ENCODE results near the gene KIF6.
"Not testable (repeated sequence)": the region's sequence is repeated elsewhere in the genome, so short reads cannot be mapped to it uniquely, and the experiment has no call there.

KIF6 gene

DNA sequence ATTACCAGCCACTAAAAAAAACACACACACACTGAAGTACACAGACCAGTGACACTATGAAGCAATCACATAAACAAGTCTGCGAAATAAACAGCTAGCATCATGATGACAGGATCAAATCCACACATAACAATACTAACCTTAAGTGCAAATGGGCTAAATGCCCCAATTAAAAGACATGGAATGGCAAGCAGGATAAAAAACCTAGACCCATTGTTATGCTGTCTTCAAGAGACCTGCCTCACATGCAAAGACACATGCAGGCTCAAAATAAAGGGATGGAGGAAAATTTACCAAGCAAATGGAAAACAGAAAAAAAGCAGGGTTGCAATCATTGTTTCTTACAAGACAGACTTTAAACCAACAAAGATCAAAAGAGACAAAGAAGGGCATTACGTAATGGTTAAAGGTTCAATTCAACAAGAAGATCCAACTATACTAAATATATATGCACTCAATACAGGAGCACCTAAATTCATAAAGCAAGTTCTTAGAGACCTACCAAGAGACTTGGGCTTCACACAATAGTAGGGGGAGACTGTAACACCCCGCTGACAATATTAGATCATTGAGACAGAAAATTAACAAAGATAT is 222.7 kb downstream of the KIF6 start:
- DNase-seq (ENCODE audit: low read depth in 2 of 2) = not testable (repeated sequence)

DNA sequence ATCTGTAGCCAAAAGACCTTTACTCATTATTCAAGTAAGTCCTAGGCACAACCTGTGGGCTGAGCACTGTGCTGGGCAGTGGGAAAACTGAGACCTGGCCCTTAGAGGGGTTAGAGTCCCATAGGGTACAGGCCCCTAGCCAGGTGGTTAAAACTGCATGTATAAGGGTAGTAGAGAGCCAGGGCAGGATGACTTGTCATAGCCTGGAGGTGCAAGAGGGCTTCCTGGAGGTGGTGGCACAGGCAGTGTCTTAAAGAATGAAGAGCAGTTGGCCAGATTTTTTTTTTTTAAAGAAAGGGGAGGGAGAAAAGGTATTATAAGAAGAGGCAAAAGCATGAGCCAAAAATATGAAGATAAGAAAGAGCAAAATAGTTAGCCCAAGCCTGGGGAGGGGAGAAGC is 226.2 kb downstream of the KIF6 start:
- DNase-seq (ENCODE audit: low read depth in 2 of 2) = no peak

DNA sequence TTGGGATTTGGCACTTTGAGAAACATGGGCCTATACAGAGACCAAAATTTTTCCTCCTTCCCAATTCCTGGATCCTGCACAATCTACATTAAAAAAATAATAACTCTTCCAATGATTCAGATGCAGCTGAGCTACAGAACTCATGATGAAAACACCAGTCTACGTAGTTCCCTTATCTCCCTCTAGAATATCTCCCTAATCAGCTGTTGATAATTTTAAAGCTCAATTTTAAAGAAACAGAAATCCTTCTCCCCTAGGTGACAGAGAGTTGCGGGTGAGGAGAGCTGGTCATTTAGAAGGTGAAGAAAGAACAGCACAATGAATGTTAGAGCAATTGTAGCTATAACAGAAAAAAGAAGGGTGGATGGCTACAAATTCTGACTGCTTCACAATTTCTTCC is 227.1 kb downstream of the KIF6 start:
- DNase-seq (ENCODE audit: low read depth in 2 of 2) = no peak

DNA sequence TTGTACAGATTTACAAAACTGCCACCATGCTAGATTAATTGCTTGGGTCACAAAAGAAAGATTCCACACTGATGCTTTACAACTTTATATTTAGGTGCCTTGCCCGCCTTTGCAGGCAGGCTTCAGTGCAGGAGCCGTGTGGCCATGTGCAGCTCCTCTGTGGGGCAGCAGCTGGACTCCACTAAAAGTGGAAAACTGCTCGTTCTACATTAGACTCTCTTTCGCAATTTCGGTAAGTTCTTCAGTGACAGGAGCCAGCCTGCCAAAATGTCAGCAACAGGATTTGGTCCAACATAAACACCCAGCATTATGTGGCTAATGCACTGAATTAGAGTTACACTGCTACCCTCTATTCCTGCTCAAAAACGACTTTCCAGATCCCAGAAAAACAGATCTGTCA is 228.3 kb downstream of the KIF6 start:
- DNase-seq (ENCODE audit: low read depth in 2 of 2) = no peak

DNA sequence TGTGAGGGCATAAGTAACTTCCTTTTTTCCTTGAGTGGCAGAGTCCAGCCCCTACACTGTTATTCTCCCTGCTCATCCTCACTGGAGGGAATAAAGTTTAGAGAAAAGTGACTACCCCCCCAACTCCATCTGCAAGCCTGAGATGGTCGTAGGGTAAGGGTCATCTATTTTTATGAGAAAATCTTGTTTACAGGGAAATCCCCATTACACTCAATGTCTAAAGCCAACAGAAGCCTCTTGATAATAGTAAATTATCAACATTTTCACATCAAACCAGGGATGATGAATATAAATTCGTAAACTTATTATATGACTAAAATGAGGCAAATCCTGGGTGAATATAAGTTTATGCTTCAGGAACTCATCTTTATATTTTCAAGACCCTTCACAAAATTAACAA is 228.8 kb downstream of the KIF6 start:
- no peak for DNase-seq (ENCODE audit: low read depth in 2 of 2)

DNA sequence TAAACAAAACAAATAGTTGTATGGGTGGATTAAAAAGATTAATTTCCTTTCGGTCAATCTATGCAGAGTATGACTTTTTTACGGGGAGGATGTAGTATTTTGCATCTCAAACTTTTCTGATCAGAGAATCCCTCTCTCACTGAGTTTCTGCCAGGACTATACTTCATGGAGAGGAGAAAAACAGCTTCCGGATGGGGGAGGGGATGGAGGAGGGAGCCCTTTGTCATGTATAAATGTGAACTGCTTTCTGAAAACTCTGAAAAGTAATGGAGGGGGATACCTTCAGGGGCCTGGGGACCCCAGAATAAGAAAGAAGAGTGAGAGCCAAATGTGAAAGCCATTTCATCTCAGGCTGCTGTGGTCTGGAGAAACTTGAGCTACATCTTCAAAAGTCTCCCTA is 229.6 kb downstream of the KIF6 start:
- no peak for DNase-seq (ENCODE audit: low read depth in 2 of 2)

DNA sequence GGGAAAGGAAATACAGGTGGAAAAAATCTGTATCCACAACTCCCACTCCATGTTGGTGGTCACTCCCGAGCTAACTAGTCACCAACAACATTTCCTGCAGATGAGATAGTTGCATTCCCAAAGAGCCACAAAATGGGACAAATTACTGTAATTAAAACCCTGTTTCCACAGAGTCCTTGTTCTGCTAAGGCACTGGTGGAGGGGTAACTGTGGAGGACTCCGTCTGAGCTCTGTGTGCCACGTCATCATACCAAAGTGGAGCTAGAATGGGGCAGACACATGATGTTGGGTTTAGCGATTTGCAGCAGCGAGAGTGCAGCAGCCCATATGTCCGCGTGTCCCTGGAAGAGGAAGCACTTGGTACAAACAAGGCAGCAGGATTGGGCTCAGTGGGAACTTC is 230.2 kb downstream of the KIF6 start:
- no peak for DNase-seq (ENCODE audit: low read depth in 2 of 2)

DNA sequence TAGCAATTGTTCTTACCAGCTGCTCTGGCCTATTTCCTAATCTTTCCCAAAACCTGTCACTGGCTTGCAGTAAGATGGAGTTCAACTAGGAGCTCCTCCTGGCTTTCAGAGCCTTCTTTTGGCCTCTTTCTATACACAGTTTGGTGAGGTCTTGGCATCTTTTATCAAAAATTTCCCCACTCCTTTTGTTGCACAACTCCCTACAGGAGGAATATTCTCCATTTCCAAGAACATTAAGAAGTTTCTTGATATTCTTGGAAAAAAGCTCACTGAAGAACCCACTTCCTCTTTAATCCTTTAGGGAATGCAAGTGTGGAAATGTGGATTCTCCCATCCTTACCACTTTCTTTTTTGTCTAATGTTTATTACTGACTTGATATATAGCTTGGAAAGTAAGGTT is 231.4 kb downstream of the KIF6 start:
- no peak for DNase-seq (ENCODE audit: low read depth in 2 of 2)

DNA sequence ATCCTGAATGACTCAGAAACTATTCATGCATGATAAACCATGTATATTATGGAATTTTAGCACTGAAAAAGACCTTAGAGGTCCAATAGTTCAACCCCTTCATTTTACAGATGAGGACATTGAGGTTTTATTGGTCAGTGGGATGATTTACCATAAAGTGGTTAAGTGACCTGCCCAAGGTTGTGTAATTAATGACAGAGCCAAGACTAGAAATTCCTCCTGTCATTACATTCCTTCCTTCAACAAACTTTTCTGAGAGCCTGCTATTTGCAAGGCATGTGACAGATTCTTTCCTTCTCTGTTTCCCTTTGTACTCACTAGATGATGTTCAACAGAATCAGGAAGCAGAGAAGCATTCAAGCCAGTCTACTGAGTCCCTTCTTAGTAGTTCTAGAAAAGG is 232.0 kb downstream of the KIF6 start:
- DNase-seq (ENCODE audit: low read depth in 2 of 2) = no peak

DNA sequence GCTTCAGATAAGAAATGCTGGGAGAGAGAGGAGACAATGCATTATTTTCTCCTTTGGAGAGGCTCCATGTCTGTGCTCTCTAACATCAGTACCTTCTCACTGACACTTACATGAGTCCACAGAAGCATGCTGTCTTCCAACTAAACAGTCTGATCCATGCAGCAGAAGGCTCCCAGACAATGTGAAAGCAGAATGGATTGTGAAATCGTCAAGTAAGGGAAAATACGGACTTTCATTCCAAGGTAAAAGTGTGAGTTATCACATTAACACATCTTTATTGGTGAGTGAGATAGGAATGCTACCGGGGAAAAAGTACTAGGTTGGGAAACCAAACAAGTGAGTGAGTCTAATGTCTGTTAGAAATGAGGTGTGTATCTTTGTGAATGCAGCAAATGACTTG is 235.1 kb downstream of the KIF6 start:
- DNase-seq (ENCODE audit: low read depth in 2 of 2) = no peak

DNA sequence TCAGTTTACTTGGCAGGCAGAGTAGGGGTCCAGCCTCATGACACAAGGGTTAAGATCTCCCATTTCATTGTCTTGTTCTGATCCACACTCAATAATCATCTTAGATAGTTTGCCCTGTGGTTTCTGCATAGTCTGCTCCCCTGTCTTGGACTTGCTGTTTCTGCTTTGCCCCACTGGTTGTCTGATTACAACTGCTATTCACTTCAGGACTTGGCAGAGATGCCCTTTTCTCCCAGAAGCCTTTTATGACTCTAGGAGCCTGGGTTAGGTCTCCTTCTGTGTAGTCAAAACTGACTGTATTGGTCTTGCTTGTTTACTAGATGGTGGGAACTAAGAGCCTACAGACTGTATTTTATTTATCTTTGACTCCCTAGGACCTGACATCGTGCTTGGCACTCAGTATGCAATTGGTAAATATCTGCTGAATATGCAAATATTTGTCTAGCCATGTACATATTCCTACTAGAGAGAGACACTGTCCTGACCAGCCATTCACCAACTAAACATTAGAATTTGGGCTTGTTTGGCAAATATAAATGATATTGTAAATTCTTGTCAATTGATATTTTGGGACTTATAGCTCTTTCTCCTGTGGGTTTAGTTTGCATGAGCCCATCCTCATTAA is 236.8 kb downstream of the KIF6 start:
- DNase-seq (ENCODE audit: low read depth in 2 of 2) = no peak

DNA sequence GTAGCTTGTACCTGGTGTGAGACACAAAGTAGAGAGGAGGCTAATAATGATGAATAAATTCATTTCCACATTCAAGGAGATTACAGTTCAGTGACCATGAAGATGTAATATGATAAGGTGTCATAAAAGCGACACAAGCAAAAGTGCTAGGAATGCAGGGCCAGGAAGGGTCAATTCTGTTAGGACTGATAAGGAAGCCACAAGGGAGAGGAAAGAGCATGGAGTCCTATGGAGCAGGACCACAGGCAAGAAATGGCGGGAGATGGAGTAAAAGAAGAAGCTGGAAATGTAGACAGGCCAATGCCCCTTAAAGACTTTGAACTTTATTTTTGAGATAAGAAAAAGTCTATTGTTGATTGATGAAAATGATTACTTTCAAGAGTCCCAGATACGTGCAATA is 240.9 kb downstream of the KIF6 start:
- DNase-seq (ENCODE audit: low read depth in 2 of 2) = no peak

DNA sequence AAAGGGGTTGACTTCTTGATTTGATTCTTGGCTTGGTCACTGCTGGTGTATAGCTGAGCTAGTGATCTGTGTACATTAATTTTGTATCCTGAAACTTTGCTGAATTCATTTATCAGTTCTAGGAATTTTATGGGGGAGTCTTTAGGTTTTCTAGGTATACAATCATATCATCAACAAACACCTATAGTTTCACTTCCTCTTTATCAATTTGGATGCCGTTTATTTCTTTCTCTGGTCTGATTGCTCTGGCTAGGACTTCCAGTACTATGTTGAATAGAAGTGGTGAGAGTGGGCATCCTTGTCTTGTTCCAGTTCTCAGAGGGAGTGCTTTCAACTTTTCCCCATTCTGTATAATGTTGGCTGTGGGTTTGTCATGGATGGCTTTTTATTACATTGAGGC is 245.4 kb downstream of the KIF6 start:
- DNase-seq (ENCODE audit: low read depth in 2 of 2) = not testable (repeated sequence)

DNA sequence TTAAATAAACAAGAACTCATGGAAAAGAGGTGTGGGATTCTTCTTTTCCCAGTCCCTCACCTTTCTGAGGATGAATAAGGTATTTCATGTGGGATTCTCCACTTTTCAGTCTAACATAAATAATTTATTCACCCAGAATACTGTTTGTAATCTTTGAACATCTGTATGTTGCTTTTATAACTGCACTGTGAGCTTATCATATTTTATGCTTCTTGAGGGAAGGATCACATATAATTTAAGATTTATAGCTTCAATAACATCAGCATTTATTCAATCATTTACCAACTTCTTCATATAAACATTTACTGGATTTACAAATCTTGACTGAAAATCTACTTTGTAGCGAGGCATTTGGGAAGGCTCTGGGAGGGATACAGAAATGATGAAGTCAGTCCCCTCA is 248.5 kb downstream of the KIF6 start:
- no peak for DNase-seq (ENCODE audit: low read depth in 2 of 2)

DNA sequence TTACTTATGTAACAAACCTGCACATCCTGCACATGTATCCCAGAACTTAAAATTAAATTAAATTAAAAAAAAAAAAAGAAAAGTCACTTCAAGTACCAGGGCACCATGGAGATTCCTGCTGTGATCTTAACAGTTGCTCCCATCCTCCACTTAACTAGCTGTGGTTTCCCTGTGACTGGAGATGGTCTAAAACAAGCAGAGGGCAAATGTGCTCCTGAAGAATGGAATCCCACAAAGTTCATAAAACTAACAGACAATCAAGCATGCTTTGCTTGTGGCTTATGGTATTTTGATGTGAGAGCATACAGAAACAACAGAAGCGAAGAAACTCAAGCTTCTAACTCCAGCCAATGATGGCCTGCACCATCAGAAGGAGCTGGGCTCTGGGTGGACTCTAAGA is 249.1 kb downstream of the KIF6 start:
- no peak for DNase-seq (ENCODE audit: low read depth in 2 of 2)

DNA sequence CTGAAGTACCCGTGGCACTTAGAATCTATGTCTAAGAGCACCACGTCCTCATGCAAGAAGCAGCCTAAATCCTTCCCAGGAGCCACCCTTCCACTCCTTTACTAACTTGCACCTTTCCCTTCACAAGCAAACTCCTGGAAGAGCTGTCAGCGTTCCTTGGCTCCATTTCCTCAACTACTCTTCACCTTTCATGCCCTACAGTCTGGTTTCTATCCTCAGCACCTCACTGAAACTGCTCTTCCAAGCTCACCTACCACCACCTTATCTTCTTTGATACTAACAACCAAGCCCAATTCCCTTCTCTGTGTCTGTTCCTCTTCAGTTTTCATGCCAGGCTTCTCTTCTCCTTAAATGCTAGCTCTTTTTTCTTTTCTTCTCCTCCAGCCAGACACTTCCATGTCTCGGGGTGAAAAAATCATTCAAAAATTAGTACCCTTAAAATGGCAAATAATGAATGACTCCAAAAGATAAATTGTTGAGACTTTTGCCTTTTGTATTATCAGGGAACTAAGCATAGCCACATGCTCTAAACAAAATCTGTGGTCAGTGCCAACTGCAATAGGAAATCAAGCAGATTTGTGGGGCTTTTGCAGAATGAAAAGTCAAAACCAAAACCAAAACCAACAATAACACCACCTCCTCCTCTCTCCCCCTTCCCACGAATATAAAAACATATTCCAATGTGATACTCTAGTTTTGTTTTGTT is 253.1 kb downstream of the KIF6 start:
- DNase-seq (ENCODE audit: low read depth in 2 of 2) = no peak

DNA sequence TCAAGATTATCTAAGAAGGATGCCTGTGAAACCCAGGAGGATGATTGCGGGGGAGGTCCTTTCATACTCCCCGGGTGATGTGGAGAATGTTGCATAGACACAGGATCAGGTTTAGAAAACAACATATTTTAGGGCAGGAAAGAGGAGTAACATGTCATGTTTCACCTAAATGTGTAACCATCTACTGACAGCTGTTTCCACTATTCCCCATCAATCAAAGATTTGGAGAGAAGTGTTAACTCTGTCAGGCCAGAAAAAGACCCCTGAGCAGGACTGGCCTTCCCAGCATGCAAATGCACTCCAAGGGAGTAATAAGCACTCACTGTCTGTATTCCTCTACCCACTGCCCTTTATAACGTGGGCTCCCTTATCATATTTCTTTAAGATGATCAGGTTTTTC is 254.7 kb downstream of the KIF6 start:
- no peak for DNase-seq (ENCODE audit: low read depth in 2 of 2)

DNA sequence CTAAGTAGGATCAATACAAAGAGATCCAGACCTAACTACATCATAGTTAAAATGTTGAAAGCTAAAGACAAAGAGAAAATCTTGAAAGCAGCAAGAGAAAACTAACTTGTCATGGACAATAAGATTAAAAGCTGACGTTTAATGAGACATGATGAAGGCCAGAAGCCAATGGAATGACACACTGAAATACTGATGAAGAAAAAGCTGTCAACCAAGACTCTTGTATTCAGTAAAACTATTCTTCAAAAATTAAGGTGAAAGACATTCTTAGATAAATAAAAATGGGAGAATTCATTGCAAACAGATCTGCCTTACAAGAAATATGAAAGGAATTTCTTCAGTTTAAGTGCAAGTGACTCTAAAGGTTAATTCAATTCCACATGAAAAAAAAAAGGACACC is 256.8 kb downstream of the KIF6 start:
- DNase-seq (ENCODE audit: low read depth in 2 of 2) = no peak

DNA sequence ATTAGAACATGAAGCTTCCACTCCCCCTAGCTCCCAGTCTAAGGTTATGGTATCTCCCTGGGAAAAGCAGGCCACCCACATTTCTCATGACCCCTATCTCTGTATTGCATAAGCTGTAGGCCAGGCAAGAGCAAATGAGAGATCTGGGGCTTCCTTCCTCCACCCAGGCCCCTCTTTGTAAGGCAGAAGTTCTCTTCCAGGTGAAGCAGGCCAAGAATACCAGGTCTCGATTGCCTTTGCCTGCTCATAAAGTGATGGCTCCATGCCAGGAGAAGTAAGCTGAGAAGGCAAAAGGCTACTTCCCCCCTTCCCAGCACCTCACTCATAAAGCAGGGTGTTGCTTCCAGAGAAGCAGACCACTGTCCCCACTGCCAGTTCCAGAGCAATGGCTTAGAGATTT is 258.6 kb downstream of the KIF6 start:
- no peak for DNase-seq (ENCODE audit: low read depth in 2 of 2)

DNA sequence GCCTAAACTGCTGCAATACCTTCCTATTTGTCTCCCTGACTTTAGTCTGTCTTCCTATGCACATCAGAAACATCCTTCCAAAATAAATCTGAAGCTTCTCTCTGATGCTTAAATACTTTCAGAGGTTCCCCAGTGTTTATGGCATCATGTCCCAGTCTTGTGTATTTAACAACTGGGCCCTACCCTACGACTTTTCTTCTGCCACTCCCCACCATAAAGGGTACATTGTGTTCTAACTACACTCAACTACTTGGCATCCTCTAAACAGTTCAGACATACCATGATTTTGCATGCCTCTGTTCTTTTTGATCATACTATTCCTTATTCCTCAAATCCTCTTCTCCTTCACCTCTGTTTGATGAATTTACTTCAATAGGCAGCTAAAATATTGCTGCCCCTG is 259.7 kb downstream of the KIF6 start:
- no peak for DNase-seq (ENCODE audit: low read depth in 2 of 2)

DNA sequence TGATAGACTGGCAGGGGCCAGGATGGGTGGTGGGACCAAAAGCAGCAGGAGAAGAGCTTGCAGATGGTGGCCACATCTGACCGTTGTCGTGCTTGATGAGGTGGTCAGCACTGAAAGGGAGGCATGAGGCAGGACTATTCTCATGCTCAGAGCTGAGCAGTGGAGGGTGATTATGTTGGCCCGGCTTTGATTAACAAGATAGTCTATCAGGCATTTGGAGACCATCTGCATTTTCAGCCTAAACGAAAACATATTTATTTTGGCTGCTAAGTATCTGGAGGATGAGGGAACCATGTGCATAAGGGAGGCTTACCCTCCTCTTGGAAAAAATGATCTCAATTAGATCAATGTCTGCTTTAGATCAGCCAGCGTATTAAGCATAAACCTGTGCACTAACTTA is 261.1 kb downstream of the KIF6 start:
- DNase-seq (ENCODE audit: low read depth in 2 of 2) = no peak

DNA sequence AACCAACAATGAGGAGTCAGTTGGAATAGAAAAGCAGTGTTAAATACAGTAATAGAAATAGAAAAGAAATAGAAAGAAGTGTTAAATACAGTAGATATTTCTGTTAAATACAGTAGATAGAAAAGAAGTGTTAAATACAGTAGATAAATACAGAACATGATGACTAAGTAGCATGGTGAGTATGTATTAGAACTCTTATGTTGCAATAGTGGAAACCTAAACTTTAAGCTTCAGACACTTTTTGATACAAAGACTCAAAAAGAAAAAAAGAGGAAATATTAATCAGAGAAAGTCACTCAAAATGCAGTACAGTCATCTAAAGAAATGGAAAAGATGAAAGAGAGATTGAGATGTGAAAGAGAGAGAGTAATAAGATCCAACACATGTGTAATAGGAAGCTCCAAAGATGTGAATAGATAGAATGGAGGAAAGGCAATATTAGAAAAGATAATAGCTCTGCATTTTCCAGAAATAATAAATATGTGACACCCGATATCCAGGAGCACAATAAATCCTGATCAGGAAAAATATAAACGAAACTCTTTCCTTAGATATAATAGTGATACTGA is 271.2 kb downstream of the KIF6 start:
- no peak for DNase-seq (ENCODE audit: low read depth in 2 of 2)

DNA sequence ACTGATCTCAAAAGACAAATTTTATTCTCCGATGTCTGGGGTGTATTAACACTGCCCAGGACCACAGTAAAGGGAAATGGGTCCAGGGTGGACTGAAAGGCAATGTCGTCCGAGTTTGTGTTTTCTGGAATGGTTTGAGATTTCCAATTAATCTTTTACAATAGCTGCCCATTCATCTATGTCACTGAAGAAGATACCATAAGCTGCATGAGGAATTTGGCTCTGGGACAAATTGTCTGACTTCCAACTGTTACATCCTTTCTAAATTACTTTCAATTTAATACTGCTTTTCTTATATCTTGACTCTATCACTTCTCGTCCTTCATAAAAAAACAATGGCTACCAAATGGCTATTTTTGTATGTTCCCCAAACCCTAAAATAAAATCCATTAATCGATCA is 272.0 kb downstream of the KIF6 start:
- DNase-seq (ENCODE audit: low read depth in 2 of 2) = no peak

Measured in stimulated activated CD4-positive, alpha-beta T cell treated with anti-CD3 and anti-CD28 coated beads, Interleukin-15, amount 100 ng/mL, for 48 hours (primary cell).